HepG2 (cell line): ENCODE measurements around the gene PLEKHG2. TPM values are rescaled to one million over a fixed set of nuclear protein-coding genes. Genes with fewer than 3 reads are reported as not detected.

Experiments used
- MTF1 ChIP-seq: sonication (generic); formaldehyde crosslinking; IDR thresholded peaks from 2 replicates; pipeline ENCODE4 v1.5.0; 2020; ENCODE audit warnings: missing genetic modification reagents
- PHF20 ChIP-seq: sonication (generic); formaldehyde crosslinking; IDR thresholded peaks from 2 replicates; pipeline ENCODE4 v1.5.0; 2020; ENCODE audit warnings: mild to moderate bottlenecking, missing genetic modification reagents
- PHF21A ChIP-seq: sonication (generic); formaldehyde crosslinking; IDR thresholded peaks from 2 replicates; pipeline ENCODE4 v1.5.0; 2020; ENCODE audit warnings: mild to moderate bottlenecking, missing genetic modification reagents
- ZMYM3 ChIP-seq: sonication (generic); formaldehyde crosslinking; IDR thresholded peaks from 2 replicates; pipeline ENCODE4 v1.5.1; 2020; ENCODE audit warnings: mild to moderate bottlenecking, missing genetic modification reagents
- ZNF232 ChIP-seq: sonication (generic); formaldehyde crosslinking; IDR thresholded peaks from 2 replicates; pipeline ENCODE4 v1.4.0; 2020; ENCODE audit warnings: missing genetic modification reagents, borderline replicate concordance
- ZNF317 ChIP-seq: sonication (generic); formaldehyde crosslinking; IDR thresholded peaks from 2 replicates; pipeline ENCODE4 v1.5.0; 2020; ENCODE audit warnings: mild to moderate bottlenecking, missing genetic modification reagents
- polyA plus RNA-seq, 8 experiments: library from polyadenylated mRNA; depleted of rRNA in 3 of 8; stranded (reverse) in 7 of 8; unstranded in 1 of 8; fragments of >200 nt; fragmentation: Illumina TruSeq in 4 of 8; extraction: Trizol in 4 of 8; gene quantifications; 2 replicates each; pipeline versions ENCODE4 v1.2.1 to v1.2.3, GENCODE V29; 2011 to 2016; ENCODE audit warnings: low read depth in 4 of 8, missing spikeins in 1 of 8, mixed read lengths in 1 of 8; ENCODE audit not compliant: insufficient read depth in 1 of 8
- total RNA-seq, 5 experiments: library from RNA; depleted of rRNA; stranded (reverse); fragments of >200 nt; fragmentation: Illumina TruSeq; extraction: Trizol; gene quantifications; 2 replicates each; pipeline ENCODE4 v1.2.3, GENCODE V29; 2016; ENCODE audit warnings: low read depth in 1 of 5
- TF ChIP-seq, protein P1 (sequence below): sonication (generic); formaldehyde crosslinking; IDR thresholded peaks from 2 replicates; pipeline ENCODE4 v1.5.0; 2020; ENCODE audit warnings: missing genetic modification reagents
- TF ChIP-seq, protein P2 (sequence below): sonication (generic); formaldehyde crosslinking; IDR thresholded peaks from 2 replicates; pipeline ENCODE4 v1.4.0; 2020; ENCODE audit warnings: mild to moderate bottlenecking, missing genetic modification reagents
- TF ChIP-seq, protein P3 (sequence below): sonication (generic); formaldehyde crosslinking; IDR thresholded peaks from 2 replicates; pipeline ENCODE4 v1.9.0; 2021; ENCODE audit warnings: missing genetic modification reagents, borderline replicate concordance
- TF ChIP-seq, protein P4 (sequence below): sonication (generic); formaldehyde crosslinking; conservative IDR thresholded peaks from 2 replicates; pipeline ENCODE4 v1.4.0; 2020; ENCODE audit warnings: mild to moderate bottlenecking, missing genetic modification reagents, moderate library complexity
- TF ChIP-seq, protein P5 (sequence below): sonication (generic); formaldehyde crosslinking; IDR thresholded peaks from 2 replicates; pipeline ENCODE4 v1.5.1; 2020; ENCODE audit warnings: missing genetic modification reagents, mild to moderate bottlenecking, borderline replicate concordance
- TF ChIP-seq, protein P6 (sequence below): sonication (generic); formaldehyde crosslinking; IDR thresholded peaks from 2 replicates; pipeline ENCODE4 v1.4.0; 2020; ENCODE audit warnings: missing genetic modification reagents
- TF ChIP-seq, protein P7 (sequence below): sonication (generic); formaldehyde crosslinking; IDR thresholded peaks from 2 replicates; pipeline ENCODE4 v1.4.0; 2020; ENCODE audit warnings: missing genetic modification reagents

The PLEKHG2 gene
- total and polyA plus RNA-seq, 2 of the 13 experiments (the other 11 are each of a cell fraction or from before 2014, with no cell fraction given): 3.6 to 6.8 TPM

DNA sequence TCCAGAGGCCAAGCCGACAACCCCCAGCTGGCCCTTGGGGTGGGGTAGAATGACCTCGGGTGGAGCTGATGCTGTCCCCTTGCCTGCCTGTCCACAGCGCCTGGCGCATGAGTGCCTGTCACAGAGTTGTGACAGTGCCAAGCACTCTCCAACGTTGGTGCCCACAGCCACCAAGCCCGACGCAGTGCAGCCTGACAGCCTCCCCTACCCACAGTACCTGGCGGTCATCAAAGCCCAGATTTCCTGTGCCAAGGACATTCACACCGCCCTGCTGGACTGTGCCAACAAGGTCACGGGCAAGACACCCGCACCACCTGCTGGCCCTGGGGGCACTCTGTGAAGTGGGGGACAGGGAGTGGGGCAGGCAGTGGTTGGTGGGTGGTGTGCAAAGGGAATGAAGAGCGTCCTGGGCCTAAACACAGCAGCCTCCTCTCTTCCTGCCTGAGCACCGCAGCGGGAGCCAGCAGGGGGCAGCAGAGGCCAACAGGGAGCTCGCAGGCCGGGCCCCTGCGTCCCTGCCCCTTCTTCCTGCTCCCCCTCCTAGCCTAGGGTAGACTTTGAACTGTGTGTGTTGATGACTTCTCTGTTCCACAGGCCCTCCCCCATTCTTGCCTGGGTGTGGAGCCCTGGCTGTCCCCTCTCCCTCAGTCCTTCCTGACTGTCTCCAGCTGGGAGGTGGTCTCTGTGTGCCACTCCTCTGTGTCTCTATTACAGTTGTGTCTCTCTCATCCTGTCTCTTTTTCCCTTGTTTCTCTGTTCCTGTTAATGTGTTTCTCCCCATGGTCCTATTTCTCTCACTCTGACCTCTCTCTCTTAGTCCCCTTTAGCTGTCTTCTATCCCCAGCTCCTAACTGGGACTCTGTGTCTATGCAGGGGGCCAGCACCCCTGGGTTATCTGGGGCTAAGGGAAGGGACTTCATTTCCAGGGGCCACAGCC, 14.8 kb upstream of the PLEKHG2 start (continued):
- TF ChIP-seq, protein P1, sequence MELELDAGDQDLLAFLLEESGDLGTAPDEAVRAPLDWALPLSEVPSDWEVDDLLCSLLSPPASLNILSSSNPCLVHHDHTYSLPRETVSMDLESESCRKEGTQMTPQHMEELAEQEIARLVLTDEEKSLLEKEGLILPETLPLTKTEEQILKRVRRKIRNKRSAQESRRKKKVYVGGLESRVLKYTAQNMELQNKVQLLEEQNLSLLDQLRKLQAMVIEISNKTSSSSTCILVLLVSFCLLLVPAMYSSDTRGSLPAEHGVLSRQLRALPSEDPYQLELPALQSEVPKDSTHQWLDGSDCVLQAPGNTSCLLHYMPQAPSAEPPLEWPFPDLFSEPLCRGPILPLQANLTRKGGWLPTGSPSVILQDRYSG: no peak
- TF ChIP-seq, protein P2, sequence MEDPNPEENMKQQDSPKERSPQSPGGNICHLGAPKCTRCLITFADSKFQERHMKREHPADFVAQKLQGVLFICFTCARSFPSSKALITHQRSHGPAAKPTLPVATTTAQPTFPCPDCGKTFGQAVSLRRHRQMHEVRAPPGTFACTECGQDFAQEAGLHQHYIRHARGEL: no peak; the same call in 1 of the 2 replicates
- TF ChIP-seq PHF21A (CRISPR knock-in tag) (peak; percentile 89), ZMYM3 (CRISPR knock-in tag) (peak; percentile 90), MTF1 (CRISPR knock-in tag) (peak; percentile 68; the same call in 1 of the 2 replicates), ZNF317 (CRISPR knock-in tag) (0 out of 2 replicates have a peak, but pooled peaks have one; percentile 63), ZNF232 (no peak; the same call in 1 of the 2 replicates), PHF20 (peak; percentile 43; the same call in 1 of the 2 replicates)
- TF ChIP-seq, protein P3, sequence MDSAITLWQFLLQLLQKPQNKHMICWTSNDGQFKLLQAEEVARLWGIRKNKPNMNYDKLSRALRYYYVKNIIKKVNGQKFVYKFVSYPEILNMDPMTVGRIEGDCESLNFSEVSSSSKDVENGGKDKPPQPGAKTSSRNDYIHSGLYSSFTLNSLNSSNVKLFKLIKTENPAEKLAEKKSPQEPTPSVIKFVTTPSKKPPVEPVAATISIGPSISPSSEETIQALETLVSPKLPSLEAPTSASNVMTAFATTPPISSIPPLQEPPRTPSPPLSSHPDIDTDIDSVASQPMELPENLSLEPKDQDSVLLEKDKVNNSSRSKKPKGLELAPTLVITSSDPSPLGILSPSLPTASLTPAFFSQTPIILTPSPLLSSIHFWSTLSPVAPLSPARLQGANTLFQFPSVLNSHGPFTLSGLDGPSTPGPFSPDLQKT (CRISPR knock-in tag): no peak
- TF ChIP-seq, protein P4, sequence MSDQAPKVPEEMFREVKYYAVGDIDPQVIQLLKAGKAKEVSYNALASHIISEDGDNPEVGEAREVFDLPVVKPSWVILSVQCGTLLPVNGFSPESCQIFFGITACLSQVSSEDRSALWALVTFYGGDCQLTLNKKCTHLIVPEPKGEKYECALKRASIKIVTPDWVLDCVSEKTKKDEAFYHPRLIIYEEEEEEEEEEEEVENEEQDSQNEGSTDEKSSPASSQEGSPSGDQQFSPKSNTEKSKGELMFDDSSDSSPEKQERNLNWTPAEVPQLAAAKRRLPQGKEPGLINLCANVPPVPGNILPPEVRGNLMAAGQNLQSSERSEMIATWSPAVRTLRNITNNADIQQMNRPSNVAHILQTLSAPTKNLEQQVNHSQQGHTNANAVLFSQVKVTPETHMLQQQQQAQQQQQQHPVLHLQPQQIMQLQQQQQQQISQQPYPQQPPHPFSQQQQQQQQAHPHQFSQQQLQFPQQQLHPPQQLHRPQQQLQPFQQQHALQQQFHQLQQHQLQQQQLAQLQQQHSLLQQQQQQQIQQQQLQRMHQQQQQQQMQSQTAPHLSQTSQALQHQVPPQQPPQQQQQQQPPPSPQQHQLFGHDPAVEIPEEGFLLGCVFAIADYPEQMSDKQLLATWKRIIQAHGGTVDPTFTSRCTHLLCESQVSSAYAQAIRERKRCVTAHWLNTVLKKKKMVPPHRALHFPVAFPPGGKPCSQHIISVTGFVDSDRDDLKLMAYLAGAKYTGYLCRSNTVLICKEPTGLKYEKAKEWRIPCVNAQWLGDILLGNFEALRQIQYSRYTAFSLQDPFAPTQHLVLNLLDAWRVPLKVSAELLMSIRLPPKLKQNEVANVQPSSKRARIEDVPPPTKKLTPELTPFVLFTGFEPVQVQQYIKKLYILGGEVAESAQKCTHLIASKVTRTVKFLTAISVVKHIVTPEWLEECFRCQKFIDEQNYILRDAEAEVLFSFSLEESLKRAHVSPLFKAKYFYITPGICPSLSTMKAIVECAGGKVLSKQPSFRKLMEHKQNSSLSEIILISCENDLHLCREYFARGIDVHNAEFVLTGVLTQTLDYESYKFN: peak; percentile 98
- TF ChIP-seq, protein P5, sequence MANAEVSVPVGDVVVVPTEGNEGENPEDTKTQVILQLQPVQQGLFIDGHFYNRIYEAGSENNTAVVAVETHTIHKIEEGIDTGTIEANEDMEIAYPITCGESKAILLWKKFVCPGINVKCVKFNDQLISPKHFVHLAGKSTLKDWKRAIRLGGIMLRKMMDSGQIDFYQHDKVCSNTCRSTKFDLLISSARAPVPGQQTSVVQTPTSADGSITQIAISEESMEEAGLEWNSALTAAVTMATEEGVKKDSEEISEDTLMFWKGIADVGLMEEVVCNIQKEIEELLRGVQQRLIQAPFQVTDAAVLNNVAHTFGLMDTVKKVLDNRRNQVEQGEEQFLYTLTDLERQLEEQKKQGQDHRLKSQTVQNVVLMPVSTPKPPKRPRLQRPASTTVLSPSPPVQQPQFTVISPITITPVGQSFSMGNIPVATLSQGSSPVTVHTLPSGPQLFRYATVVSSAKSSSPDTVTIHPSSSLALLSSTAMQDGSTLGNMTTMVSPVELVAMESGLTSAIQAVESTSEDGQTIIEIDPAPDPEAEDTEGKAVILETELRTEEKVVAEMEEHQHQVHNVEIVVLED: peak; percentile 73; the same call in 1 of the 2 replicates
- TF ChIP-seq, protein P6, sequence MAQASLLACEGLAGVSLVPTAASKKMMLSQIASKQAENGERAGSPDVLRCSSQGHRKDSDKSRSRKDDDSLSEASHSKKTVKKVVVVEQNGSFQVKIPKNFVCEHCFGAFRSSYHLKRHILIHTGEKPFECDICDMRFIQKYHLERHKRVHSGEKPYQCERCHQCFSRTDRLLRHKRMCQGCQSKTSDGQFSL (CRISPR knock-in tag): peak; percentile 92
- TF ChIP-seq, protein P7, sequence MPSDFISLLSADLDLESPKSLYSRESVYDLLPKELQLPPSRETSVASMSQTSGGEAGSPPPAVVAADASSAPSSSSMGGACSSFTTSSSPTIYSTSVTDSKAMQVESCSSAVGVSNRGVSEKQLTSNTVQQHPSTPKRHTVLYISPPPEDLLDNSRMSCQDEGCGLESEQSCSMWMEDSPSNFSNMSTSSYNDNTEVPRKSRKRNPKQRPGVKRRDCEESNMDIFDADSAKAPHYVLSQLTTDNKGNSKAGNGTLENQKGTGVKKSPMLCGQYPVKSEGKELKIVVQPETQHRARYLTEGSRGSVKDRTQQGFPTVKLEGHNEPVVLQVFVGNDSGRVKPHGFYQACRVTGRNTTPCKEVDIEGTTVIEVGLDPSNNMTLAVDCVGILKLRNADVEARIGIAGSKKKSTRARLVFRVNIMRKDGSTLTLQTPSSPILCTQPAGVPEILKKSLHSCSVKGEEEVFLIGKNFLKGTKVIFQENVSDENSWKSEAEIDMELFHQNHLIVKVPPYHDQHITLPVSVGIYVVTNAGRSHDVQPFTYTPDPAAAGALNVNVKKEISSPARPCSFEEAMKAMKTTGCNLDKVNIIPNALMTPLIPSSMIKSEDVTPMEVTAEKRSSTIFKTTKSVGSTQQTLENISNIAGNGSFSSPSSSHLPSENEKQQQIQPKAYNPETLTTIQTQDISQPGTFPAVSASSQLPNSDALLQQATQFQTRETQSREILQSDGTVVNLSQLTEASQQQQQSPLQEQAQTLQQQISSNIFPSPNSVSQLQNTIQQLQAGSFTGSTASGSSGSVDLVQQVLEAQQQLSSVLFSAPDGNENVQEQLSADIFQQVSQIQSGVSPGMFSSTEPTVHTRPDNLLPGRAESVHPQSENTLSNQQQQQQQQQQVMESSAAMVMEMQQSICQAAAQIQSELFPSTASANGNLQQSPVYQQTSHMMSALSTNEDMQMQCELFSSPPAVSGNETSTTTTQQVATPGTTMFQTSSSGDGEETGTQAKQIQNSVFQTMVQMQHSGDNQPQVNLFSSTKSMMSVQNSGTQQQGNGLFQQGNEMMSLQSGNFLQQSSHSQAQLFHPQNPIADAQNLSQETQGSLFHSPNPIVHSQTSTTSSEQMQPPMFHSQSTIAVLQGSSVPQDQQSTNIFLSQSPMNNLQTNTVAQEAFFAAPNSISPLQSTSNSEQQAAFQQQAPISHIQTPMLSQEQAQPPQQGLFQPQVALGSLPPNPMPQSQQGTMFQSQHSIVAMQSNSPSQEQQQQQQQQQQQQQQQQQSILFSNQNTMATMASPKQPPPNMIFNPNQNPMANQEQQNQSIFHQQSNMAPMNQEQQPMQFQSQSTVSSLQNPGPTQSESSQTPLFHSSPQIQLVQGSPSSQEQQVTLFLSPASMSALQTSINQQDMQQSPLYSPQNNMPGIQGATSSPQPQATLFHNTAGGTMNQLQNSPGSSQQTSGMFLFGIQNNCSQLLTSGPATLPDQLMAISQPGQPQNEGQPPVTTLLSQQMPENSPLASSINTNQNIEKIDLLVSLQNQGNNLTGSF (CRISPR knock-in tag): no peak
